Stimulated activated CD8-positive, alpha-beta memory T cell treated with anti-CD3 and anti-CD28 coated beads, Interleukin-7, amount 100 ng/mL, for 48 hours (primary cell): Measurements from ENCODE around the gene SLC26A11.
"Not testable (repeated sequence)": the region's sequence is repeated elsewhere in the genome, so short reads cannot be mapped to it uniquely, and the experiment has no call there.

ENCODE experiments used
- DNase-seq, 2 donors: peaks; one replicate each; pipeline ENCODE4 v3.0.0-alpha.2; 2020; ENCODE audit warnings: low read depth in 1 of 2; ENCODE audit errors: extremely low read depth in 1 of 2

SLC26A11 gene

GRCh38 chr17:80299350-80300100 lies 79.3 kb downstream of the SLC26A11 start:
- not testable (repeated sequence) for DNase-seq

- not testable (repeated sequence) for DNase-seq
Measured at GRCh38 chr17:80300756-80301155, 80.5 kb downstream of the SLC26A11 start.
